SU-DHL-6 (cell line): Measurements from ENCODE around the gene S100A14.

Experiments
- EZH2phosphoT487 ChIP-seq: fragments of 200-600 bp; sonication (generic), shearing (Covaris generic); conservative IDR thresholded peaks from 2 replicates; pipeline ENCODE4 v1.6.1; 2018; ENCODE audit warnings: mild to moderate bottlenecking, antibody characterized with exemption, low read length, moderate library complexity, mixed read lengths
- TF ChIP-seq, protein P1 (sequence below): fragments of 200-600 bp; sonication (generic); IDR thresholded peaks from one replicate; pipeline ENCODE4 v1.5.1; 2017; ENCODE audit warnings: antibody characterized with exemption, mild to moderate bottlenecking, low read length, moderate library complexity; ENCODE audit not compliant: insufficient read depth, poor library complexity, severe bottlenecking

DNA sequence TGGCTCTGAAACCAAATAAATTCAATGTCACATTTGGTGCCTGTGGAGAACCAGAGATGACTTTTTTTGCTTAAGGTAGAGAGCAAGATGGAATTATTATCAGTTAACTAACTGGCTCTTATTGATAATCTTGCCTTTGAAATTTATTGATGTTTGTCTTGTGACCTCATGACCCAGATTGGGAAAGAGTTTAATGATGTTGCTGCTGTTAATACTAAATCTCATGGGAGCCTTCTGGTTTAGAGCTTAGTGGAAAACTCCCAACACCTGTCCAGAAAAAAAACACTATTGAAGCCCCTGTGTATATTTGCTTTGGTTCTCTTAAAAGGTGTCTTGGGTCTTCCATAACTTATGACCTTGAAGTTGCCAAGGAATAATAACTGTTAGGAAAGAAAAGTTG lies 27.7 kb upstream of the S100A14 start:
- TF ChIP-seq EZH2phosphoT487, result no peak
- TF ChIP-seq, protein P1, sequence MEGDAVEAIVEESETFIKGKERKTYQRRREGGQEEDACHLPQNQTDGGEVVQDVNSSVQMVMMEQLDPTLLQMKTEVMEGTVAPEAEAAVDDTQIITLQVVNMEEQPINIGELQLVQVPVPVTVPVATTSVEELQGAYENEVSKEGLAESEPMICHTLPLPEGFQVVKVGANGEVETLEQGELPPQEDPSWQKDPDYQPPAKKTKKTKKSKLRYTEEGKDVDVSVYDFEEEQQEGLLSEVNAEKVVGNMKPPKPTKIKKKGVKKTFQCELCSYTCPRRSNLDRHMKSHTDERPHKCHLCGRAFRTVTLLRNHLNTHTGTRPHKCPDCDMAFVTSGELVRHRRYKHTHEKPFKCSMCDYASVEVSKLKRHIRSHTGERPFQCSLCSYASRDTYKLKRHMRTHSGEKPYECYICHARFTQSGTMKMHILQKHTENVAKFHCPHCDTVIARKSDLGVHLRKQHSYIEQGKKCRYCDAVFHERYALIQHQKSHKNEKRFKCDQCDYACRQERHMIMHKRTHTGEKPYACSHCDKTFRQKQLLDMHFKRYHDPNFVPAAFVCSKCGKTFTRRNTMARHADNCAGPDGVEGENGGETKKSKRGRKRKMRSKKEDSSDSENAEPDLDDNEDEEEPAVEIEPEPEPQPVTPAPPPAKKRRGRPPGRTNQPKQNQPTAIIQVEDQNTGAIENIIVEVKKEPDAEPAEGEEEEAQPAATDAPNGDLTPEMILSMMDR, result no peak
